Activated CD4-positive, alpha-beta T cell treated with anti-CD3 and anti-CD28 coated beads, Interleukin-2, amount 50 U/mL, for 48 hours (primary cell): ENCODE measurements around the gene ITGAX.
"Not testable (repeated sequence)": the region's sequence is repeated elsewhere in the genome, so short reads cannot be mapped to it uniquely, and the experiment has no call there.

Source experiments
- DNase-seq, 2 experiments: peaks; one replicate each; pipeline ENCODE4 v3.0.0-alpha.2; 2020

ITGAX gene

DNA sequence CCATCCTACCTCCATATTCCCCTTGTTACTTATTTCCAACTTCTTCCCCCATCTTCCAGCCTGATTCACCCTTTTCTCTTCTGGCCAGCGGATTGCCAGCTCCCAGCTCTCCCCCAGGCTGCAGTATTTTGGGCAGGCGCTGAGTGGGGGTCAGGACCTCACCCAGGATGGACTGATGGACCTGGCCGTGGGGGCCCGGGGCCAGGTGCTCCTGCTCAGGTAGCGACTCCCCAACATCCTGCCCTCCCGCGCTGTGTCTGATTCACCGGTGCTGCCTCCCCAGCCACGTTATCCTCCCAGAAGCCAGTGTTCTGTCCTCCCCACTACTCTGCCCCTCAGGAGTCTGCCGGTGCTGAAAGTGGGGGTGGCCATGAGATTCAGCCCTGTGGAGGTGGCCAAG is 57.8 kb downstream of the ITGAX start:
- DNase-seq: no peak

DNA sequence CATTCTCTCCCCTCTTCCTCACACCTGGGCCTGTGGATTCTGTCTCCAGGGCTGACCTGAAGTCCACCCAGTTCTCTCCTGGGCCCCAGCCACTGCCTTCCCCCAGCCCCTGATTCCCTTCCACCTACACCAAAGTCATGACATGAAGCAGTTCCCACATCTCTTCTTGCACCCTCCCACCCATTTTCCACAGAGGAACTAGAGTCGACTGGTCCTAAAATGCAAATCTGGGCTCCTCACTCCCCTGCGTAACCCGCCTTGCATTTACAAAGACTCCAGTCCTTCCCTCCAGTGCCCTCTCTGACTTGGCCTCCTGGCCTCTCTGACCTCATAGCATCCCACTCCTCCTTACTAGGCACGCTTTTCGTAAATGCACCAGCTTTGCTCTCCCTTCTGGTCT is 58.4 kb downstream of the ITGAX start:
- DNase-seq: no peak

DNA sequence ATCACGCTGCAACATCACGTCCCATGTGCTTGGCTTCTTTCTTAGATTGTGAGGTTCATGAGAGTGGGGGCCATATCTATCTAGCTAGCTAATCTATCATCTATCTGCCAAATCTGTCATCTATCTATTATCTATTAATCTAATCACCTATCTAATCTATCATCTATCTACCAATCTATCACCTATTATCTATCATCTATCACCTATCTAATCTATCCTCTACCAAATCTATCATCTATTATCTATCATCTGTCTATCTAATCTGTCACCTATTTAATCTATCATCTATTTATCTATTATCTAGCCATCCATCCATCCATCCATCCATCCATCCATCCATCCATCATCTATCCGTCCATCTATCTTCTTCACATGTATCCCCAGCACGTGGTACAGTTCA is 59.0 kb downstream of the ITGAX start:
- DNase-seq: no peak

DNA sequence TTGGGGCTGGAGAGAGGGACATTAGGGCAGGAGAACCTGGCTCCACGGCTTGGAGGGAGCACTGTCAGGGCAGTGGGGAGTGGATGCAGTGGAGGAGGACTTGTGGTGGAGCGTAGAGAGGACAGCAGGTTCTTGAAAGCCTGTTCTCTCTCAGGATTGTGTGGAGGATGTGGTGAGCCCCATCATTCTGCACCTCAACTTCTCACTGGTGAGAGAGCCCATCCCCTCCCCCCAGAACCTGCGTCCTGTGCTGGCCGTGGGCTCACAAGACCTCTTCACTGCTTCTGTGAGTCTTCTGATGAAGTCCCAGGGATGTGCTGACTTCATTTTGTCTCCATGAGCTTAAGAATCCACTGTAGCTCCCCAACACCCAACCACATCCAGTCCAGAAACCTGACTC is 59.7 kb downstream of the ITGAX start:
- DNase-seq: no peak

DNA sequence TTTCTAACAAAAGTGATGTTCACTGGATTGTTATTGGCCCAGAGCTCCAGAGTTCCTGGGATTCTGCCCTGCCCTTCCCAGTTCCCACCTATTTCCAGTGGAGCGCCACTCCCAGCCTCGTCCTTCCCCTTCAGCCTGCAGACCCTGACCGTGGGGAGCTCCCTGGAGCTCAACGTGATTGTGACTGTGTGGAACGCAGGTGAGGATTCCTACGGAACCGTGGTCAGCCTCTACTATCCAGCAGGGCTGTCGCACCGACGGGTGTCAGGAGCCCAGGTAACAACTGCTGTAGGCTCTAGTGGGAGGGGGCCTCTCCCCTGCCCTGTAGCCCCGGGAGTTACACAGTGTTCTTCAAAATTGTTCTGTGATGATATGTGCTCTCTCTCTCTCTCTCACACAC is 61.4 kb downstream of the ITGAX start:
- DNase-seq: no peak

DNA sequence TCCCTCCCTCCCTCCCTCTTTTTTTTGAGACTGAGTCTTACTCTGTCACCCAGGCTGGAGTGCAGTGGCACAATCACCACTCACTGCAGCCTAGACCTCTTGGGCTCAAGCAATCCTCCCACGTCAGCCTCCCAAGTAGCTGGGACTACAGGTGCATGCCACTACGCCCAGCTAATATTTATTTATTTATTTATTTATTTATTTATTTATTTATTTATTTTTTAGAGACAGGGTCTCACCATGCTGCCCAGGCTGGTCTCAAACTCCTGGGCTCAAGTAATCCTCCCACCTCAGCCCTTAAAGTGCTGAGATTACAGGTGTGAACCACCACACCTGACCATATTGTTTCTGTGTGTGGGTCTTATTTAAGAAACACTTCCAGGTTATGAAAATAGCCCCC is 62.1 kb downstream of the ITGAX start:
- not testable (repeated sequence) for DNase-seq

DNA sequence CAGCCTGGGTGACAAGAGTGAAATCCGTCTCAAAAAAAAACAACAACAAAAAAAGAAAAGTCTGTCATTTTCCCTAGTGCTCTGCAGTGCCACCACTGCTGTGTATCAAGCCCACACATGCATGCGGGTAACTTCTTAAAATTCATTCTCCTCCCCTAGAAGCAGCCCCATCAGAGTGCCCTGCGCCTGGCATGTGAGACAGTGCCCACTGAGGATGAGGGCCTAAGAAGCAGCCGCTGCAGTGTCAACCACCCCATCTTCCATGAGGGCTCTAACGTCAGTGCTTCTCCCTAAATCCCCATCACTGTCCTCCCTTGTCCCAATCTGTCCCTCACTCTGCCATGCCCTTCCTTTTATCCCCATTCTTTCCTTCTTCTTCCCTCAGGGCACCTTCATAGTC is 62.9 kb downstream of the ITGAX start:
- DNase-seq: no peak

DNA sequence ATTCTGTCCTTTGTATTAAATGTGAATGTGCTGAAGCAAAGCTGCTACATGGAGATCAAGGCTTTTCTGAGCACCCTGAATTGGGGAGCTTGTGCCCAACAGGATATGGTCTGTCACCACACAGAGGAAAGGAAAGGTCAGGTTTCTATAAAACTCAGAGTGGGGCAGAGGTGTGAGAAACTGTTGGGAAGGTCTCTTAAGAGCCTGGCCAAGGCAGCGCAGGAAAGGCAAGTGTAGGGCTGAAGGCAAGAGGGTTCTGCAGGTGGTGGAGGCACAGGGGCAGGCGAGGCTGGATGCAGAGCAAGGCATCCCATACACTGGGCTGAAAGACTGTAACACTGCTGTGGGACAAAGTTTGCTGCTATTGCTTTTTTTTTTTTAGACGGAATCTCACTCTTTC is 65.1 kb downstream of the ITGAX start:
- no peak for DNase-seq

DNA sequence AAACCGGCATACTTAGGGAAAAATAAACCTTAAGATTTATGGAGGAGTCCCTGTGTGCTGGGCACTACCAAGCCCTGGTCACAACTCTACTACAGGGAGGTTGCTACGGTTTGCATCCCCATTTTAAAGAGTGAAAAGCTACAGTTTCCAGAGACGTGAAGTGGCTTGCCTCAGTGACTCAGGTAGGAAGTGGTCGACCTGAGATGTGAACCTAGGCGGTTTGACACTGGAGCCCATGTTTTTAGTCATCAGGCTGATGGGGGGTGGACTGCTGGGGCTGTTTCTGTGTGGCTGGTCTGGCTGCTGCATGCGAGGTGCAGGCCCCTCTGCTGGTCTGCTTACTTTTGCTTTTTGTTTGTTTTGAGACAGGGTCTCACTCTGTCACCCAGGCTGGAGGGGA is 66.6 kb downstream of the ITGAX start:
- peak; percentile 54 to 72 for DNase-seq

DNA sequence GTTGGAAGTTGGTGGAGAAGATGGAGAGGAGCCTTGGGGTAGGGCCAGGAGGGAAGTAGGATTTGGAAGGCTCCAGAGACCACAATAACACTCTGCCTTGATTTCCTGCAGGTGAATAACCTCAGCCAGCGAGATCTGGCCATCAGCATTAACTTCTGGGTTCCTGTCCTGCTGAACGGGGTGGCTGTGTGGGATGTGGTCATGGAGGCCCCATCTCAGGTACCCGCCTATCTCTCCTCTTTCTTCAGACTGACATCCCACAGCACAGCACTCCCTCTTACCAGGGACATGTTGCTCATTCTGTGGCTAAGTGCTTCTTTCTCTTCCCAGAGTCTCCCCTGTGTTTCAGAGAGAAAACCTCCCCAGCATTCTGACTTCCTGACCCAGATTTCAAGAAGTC is 68.3 kb downstream of the ITGAX start:
- DNase-seq: no peak

DNA sequence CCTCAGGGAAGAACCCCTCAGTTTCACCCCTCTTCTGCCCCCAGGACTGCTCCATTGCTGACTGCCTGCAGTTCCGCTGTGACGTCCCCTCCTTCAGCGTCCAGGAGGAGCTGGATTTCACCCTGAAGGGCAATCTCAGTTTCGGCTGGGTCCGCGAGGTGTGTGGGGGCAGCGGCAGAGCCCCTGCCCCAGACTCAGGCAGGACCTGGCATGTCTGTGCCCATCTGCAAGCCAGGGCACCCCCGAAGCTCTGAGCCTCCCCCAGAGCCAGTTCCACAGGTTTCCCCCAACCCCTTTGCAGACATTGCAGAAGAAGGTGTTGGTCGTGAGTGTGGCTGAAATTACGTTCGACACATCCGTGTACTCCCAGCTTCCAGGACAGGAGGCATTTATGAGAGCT is 68.8 kb downstream of the ITGAX start:
- DNase-seq: no peak

DNA sequence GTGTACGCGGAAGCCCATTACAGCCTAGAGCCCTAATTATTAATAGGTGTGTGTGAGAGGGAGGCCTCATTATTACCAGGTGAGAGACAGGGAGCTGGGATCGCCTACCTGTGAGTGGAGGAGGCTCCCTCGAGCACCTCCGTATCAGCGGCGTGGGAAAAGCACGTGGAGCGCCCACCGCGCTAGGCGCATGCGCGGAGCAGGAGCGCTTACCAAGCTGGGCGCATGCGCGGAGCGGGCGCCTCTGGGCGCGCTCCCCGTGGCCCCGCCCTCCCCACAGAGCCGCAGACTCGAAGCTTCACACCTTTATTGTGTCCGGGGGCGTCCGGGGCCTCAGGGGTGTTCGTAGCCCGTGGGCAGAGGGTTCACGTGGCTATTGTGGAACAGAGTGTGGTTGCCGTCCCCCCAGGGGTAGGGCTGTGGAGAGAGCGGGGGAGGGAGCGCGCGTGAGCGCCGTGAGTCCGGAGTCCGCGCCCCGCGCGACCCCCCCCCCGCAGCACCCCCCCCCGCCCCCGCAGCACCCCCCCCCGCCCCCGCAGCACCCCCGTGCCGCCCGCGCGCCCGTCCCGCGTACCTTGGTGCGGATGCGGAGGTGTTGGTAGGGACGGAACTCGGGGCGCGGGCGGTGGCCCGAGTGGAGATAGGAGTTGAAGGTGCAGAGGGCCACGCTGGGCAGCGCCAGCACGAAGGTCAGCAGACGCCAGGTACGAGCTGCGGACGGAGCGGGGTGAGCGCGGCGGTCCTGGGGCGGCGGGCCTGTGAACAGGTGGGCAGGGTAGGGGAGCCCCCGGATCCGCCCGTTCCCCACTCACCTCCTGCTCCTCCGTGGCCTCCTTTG is 72.7 kb downstream of the ITGAX start:
- DNase-seq: peak; percentile 38 to 44

DNA sequence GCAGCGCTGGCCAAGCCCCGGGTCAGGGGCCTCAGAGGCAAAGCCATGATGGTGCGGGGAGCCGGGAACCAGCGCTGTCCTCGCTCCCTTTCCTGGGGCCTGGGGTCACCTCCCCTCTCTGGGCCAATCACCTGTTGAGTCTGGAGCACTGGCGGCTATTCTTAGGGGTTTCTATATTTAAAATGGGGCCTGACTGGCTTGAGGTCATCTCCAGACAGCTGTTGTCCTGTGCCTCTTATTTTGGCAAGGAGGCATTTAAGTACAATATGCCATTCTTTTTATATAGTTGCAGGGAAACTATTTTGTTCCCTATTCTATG is 73.3 kb downstream of the ITGAX start, which contains the start of gene COX6A2:
Gene COX6A2 (minus strand): TSS at position 82 of the 319 bp plus-strand sequence. CDS start 35 bp downstream, at position 47.
- DNase-seq: no peak

DNA sequence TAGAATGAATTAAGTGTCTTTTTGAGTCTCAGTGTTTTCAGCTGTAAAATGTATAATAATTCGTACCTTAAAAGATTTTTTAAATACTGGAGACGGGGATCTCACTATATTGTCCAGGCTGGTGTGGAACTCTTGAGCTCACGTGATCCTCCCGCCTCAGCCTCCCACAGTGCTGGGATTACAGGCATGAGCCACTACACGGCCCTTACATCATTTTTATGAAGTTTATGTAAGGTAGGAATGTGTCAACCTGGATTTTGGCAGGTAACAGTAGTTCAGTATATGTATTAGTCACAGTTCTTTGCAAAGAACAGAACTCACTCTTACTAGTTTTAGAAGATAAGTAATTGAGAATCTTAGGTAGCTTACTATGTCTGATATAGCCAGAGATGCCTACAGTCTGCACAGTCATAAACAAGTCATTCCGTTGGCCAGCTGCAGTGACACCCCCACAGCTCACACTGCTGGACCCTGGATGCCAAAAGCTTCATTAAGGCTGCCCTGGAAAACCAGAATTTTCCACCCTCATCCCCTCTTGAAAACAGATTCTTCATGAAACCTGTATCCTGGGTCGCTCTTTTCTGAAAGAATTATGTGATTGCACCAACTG is 73.8 kb downstream of the ITGAX start:
- no peak for DNase-seq

DNA sequence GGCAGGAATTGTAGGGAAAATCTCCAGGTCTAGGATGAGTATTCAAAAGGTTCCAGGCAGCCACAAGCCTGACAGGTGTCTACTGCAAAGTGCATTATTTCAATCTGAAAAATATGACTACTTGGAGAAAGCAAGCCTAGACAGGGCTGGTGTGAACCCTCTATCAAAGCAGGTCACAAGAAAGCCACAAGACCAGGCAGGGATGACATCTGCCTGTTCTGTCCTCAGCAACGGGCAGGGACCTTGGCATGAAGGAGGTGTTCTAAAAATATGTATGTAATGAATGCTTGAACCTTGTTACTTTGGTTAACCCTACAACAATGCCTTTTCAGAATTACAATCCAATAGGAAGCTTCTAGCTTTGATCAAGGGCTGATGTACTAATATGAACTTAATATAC is 74.3 kb downstream of the ITGAX start:
- no peak for DNase-seq

DNA sequence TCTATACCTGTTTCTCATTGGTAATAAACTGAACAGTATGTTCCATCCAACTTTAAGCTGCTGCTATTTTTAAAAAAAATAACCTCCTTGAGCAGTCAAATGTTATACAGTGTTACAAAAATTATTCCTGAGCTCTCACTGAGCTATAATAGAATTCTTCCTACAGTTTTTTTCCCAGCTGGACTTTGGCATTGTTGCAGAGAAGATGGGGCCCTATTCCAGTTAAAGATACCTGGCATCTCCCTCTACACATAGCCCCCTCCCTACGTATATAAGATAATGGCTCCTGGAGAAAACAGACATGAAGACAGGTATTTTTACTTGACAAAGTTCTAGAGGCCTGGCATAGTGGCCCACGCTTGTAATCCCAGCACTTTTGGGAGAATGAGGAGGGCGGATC is 74.8 kb downstream of the ITGAX start:
- no peak for DNase-seq

DNA sequence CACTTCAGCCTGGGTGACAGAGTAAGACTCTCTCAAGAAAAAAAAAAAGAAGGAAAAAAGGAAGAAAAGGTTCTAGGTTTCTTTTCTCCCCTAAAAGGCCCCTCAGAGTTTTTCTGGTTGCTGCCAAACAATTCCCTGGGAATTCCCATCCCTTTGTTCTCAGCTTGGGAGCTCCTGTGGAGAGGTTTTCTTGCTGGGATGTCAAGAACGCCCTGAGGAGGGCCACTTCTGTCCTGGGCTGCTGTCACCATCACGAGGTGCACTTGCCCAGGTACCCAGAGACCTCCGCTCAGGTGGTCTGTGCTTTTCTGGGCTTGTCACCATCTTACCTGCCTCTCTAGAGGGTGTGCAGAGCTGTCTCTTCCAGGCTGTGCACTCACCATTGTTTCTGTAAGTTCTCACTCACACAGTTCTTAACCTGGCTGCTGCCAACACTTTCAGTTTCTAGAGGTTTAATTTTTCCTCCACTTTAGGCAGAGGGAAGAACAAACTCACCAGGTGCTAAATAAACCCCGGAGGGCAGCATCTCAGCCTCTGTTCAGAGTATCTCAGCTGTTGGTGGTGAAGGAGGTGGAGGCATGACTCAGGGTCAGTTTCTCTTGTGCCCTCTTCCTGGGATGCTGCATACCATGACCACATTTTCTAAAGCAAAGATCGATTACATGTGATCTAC is 75.5 kb downstream of the ITGAX start:
- no peak for DNase-seq
